ENCODE results near the gene GATAD2A. TPM values are rescaled to one million over a fixed set of nuclear protein-coding genes. Genes with fewer than 3 reads are reported as not detected.
A peak's percentile ranks its signal among the peaks of the same experiment; 100 is the strongest.
"Not testable (repeated sequence)": the region's sequence is repeated elsewhere in the genome, so short reads cannot be mapped to it uniquely, and the experiment has no call there.

The GATAD2A gene
- total RNA-seq, 1 donor, result 44.5 TPM

DNA sequence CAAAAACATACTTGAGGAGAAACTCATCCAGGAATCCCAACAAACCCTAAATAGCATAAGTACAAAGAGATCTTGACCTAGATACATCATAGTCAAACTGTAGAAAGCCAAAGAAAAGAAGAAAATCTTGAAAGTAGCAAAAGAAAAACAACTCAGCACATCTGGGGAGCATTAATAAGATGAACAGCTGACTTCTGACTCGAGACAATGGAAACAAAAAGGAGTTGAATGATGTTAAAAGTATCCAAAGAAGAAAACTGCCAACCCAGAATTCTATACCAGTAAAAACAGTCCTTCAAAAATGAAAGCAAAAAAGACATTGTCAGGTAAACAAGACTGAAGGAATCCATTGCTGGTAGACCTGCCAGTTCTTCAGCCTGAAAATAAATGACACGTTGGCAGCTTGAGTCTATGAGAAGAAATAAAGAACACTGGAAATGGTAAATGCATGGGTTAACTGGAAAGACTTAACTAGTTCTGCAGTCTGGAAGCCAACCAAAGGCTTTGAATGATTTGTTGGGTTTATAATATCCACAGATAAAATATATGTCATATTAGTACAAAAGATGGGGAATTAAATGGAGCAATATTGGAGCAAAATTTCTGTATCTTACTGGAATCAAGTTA, 63.1 kb downstream of the GATAD2A start:
- TF ChIP-seq, protein P1, sequence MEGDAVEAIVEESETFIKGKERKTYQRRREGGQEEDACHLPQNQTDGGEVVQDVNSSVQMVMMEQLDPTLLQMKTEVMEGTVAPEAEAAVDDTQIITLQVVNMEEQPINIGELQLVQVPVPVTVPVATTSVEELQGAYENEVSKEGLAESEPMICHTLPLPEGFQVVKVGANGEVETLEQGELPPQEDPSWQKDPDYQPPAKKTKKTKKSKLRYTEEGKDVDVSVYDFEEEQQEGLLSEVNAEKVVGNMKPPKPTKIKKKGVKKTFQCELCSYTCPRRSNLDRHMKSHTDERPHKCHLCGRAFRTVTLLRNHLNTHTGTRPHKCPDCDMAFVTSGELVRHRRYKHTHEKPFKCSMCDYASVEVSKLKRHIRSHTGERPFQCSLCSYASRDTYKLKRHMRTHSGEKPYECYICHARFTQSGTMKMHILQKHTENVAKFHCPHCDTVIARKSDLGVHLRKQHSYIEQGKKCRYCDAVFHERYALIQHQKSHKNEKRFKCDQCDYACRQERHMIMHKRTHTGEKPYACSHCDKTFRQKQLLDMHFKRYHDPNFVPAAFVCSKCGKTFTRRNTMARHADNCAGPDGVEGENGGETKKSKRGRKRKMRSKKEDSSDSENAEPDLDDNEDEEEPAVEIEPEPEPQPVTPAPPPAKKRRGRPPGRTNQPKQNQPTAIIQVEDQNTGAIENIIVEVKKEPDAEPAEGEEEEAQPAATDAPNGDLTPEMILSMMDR (IDR thresholded peaks at IDR 0.05; ENCODE audit: insufficient read depth, low read depth, low read length), result no peak
- DNase-seq (ENCODE audit: low read depth), result no peak
- no peak overlapping the region for H3K4me3 ChIP-seq (ENCODE audit: low read depth, low read length)

DNA sequence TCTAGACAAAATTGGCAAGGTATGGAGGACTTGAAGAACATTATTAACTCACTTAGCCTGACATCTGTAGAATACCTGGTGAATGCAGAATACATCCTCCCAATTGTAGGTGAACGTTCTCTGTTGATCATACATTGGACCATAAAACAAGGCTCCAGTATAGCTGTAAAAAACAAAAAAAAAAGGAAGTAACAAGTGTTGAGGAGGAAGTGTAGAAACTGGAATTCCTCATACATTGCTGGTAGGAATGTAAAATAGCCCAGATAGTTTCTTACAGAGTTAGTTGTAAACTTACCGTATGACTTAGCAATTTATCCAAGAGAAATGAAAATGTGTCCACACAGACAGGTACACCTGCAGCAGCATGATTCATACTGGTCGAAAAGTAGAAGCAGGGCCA, 65.1 kb downstream of the GATAD2A start:
- TF ChIP-seq, protein P1 (IDR thresholded peaks at IDR 0.05; ENCODE audit: insufficient read depth, low read depth, low read length), result no peak
- DNase-seq (ENCODE audit: low read depth), result no peak
- no peak overlapping the region for H3K4me3 ChIP-seq (ENCODE audit: low read depth, low read length)

DNA sequence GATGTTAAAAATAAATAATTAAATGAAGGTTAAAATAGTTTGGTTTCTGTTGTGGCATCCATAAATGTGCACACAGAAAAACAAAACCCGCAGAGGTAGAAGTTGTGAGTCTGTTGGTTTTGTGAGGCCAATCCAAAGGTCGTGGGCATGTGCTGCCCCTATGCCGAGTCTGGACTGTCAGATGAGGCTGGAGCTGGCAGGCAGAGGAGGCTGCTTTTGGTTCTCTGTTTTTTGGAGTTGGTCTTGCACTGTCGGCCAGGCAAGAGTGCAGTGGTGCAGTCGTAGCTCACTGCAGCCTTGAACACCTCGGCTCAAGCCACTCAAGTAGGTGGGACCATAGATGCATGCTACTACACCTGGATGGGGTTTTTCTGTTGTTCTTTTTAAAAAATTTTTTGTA, 66.2 kb downstream of the GATAD2A start:
- TF ChIP-seq, protein P1 (IDR thresholded peaks at IDR 0.05; ENCODE audit: insufficient read depth, low read depth, low read length), result no peak
- no peak overlapping the region for H3K4me3 ChIP-seq (ENCODE audit: low read depth, low read length)
- DNase-seq (ENCODE audit: low read depth), result no peak

DNA sequence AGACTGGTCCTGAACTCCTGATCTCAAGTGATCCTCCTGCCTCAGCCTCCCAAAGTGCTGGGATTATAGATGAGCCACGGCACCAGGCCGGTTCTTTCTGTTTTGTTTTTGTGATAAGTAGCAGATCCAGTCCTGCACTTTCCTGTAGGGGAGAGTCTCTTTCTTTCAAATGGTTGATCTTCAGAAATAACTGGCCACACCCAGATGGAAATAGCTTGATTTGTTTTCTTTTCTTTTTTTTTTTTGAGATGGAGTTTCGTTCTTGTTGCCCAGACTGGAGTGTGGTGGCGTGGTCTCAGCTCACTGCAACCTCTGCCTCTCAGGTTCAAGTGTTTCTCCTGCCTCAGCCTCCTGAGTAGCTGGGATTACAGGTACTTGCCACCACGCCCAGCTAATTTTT, 66.6 kb downstream of the GATAD2A start:
- not testable (repeated sequence) for H3K4me3 ChIP-seq (ENCODE audit: low read depth, low read length); DNase-seq (ENCODE audit: low read depth)

DNA sequence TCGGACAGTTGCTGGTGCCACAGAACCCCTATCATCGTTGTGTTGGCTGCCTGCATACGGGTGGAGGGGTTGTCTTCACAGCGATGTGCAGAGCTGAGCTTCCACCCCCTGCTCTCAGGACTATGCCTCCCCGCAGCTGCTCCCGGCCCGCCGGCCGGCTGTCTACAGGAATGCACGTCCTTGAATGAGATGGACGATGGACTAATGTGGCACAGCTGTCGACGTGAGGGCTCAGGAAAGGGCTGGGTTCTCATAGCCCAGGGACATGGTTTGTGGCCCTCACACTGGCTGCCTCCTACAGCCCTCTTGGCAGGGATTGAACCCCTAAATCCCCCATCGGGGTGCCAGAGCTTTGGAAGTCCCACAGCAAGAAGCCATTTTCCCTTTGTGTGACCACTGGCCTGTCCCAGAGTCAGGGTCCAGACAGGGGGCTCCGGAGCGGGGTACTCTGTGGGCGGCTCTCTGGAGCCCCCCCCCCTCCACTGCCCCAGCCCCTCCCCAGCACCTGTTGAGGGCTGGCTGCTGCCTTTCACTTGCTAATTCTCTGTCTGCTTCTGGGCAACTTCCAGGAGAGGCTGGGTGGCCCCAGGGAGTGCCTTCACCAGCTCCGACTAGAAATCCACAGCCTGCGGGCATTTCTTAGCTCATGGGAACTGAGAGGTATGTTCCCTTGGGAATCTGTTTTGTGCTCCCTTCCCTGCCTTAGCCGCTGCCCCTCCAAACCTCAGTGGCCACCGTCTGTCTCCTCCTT, 69.7 kb downstream of the GATAD2A start:
- H3K4me3 ChIP-seq (ENCODE audit: low read depth, low read length), result no peak overlapping the region
- DNase-seq (ENCODE audit: low read depth), result no peak
- TF ChIP-seq, protein P1 (IDR thresholded peaks at IDR 0.05; ENCODE audit: insufficient read depth, low read depth, low read length), result no peak

DNA sequence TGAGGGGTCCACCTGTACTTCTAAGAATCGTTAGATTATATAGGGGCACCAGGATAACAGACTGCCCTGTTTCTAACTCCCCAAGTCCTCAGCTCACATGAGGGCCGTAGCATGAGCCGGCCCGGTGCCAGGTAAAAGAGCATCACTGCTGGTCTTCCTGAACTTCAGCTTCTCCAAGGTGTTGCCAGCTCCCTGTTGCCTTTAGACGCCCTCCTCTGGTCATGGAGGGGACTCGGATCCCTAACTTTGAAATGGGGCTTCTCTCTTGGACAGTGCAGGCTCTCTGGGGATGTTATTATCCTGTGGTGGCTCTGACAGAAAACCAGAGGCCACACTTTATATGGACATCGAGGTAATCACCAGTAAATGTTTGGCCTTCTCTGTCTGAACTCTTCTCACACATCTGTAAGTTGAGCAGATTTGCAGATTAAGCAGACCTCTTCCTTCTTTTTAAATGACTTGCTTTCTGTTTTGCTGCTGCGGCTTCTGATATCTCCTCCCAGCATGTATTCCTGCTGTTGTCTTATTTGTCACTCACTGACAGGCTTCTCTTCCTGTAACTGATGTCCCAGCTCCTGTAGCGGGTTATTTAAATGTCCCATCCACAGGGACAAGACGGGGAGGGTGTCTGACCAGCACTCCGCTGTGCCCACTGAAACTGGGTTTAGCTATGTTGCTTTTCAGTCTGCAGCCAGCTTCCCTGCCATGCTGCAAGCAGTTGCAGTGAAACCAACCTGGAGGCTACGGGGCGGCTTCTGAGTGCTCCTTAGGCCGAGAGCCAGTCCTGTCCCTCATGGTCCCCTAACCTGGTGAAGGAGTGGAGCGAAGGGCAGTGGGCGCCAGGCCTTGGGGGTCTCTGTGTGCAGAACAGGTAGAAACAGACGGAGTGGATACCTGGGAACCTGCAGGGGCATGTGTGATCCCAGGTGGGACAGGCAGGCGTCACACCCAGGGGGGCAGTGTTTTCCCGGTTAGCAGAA, 70.7 kb downstream of the GATAD2A start:
- H3K4me3 ChIP-seq (ENCODE audit: low read depth, low read length), result no peak overlapping the region
- DNase-seq (ENCODE audit: low read depth), result peak; percentile 48
- TF ChIP-seq, protein P1 (IDR thresholded peaks at IDR 0.05; ENCODE audit: insufficient read depth, low read depth, low read length), result peak; percentile 64

All from fibroblast of villous mesenchyme (primary cell).